IMR-90 (cell line): ENCODE results near the gene WDR76. TPM values are rescaled to one million over a fixed set of nuclear protein-coding genes. Genes with fewer than 3 reads are reported as not detected.

Experiments
- ATAC-seq: fragments of 200-7000 bp; cut with Tn5 transposase; 2 replicates; pipeline ENCODE4 v1.9.1; 2020; ENCODE audit warnings: low read depth, mild to moderate bottlenecking, moderate library complexity
- BruUV-seq: library from RNA; stranded (reverse); fragments of 400-500 nt; replicated peaks from 2 replicates; lab custom pipeline; 2021; lab: Mats Ljungman, UMichigan
- CTCF ChIA-PET: fragments of 300-600 bp; formaldehyde crosslinking; extraction: SDS; loops from one replicate; lab custom pipeline; 2021; ENCODE audit warnings: antibody characterized with exemption; lab: Yijun Ruan, JAX
- POLR2A ChIA-PET: fragments of 300-600 bp; sonication (Branson Sonifier 250); formaldehyde crosslinking; loops from one replicate; lab custom pipeline; 2022; ENCODE audit warnings: antibody characterized with exemption; ENCODE audit not compliant: unreplicated experiment; lab: Charles Lee
- DNase-seq: peaks from one replicate; pipeline ENCODE4 v3.0.0; 2013
- H2AFZ ChIP-seq: replicated peaks from 2 replicates; pipeline ENCODE3; 2013; ENCODE audit warnings: low read length, mild to moderate bottlenecking; ENCODE audit not compliant: poor library complexity
- H2AK5ac ChIP-seq: 2 replicates; pipeline ENCODE4 v1.6.1; 2013; ENCODE audit warnings: low read depth, low read length, inconsistent platforms
- H2AK9ac ChIP-seq: replicated peaks from 2 replicates; pipeline ENCODE3; 2013; ENCODE audit warnings: mild to moderate bottlenecking, low read depth, low read length, moderate library complexity; ENCODE audit not compliant: poor library complexity
- H2BK120ac ChIP-seq: 2 replicates; pipeline ENCODE4 v1.6.1; 2013; ENCODE audit warnings: low read depth, low read length, inconsistent platforms
- H2BK15ac ChIP-seq: 3 replicates; pipeline ENCODE4 v1.6.1; 2013; ENCODE audit warnings: low read depth, low read length, inconsistent platforms
- H2BK20ac ChIP-seq: 2 replicates; pipeline ENCODE4 v1.6.1; 2013; ENCODE audit warnings: low read depth, mild to moderate bottlenecking, inconsistent platforms, low read length, moderate library complexity
- H2BK5ac ChIP-seq: 2 replicates; pipeline ENCODE4 v1.6.1; 2013; ENCODE audit warnings: mild to moderate bottlenecking, low read depth, low read length, inconsistent platforms; ENCODE audit not compliant: poor library complexity, severe bottlenecking
- H3K14ac ChIP-seq: replicated peaks from 2 replicates; pipeline ENCODE4 v1.6.1; 2013; ENCODE audit warnings: low read depth, low read length, inconsistent platforms
- H3K18ac ChIP-seq: 2 replicates; pipeline ENCODE4 v1.6.1; 2013; ENCODE audit warnings: low read depth, low read length, control low read depth
- H3K23ac ChIP-seq: 2 replicates; pipeline ENCODE4 v1.6.1; 2013; ENCODE audit warnings: low read depth, low read length, inconsistent platforms
- H3K27ac ChIP-seq: 2 replicates; pipeline ENCODE4 v1.5.1; 2013; ENCODE audit warnings: mild to moderate bottlenecking, control low read depth, low read length; ENCODE audit not compliant: insufficient read depth
- H3K27me3 ChIP-seq: 2 replicates; pipeline ENCODE4 v1.6.1; 2013; ENCODE audit warnings: low read length; ENCODE audit not compliant: control insufficient read depth, insufficient read depth
- H3K36me3 ChIP-seq: 2 replicates; pipeline ENCODE4 v1.6.1; 2013; ENCODE audit warnings: low read length, mixed read lengths; ENCODE audit not compliant: control insufficient read depth, insufficient read depth
- H3K4ac ChIP-seq: 2 replicates; pipeline ENCODE4 v1.6.1; 2013; ENCODE audit warnings: low read depth, low read length, inconsistent platforms
- H3K4me1 ChIP-seq: 2 replicates; pipeline ENCODE4 v1.6.1; 2013; ENCODE audit warnings: low read length, mixed read lengths; ENCODE audit not compliant: control insufficient read depth, insufficient read depth
- H3K4me2 ChIP-seq: 2 replicates; pipeline ENCODE4 v1.6.1; 2013; ENCODE audit warnings: low read depth, mild to moderate bottlenecking, control low read depth, low read length, moderate library complexity
- H3K4me3 ChIP-seq: 2 replicates; pipeline ENCODE4 v1.5.1; 2013; ENCODE audit warnings: low read depth, mild to moderate bottlenecking, control low read depth, low read length, moderate library complexity; ENCODE audit not compliant: insufficient read depth
- H3K56ac ChIP-seq: 2 replicates; pipeline ENCODE4 v1.6.1; 2013; ENCODE audit warnings: low read length, inconsistent platforms; ENCODE audit not compliant: insufficient read depth; ENCODE audit errors: extremely low read depth
- H3K79me1 ChIP-seq, 2 experiments: 2 replicates each; pipeline ENCODE4 v1.6.1; 2013; ENCODE audit warnings: low read length in 2 of 2, inconsistent platforms in 1 of 2, low read depth in 1 of 2
- H3K9ac ChIP-seq: 2 replicates; pipeline ENCODE4 v1.6.1; 2013; ENCODE audit warnings: low read depth, low read length, control low read depth
- H3K9me1 ChIP-seq: 2 replicates; pipeline ENCODE4 v1.6.1; 2013; ENCODE audit warnings: low read length, inconsistent platforms; ENCODE audit not compliant: insufficient read depth
- H3K9me3 ChIP-seq: 2 replicates; pipeline ENCODE4 v1.6.1; 2013; ENCODE audit warnings: low read length; ENCODE audit not compliant: control insufficient read depth, insufficient read depth
- H4K20me1 ChIP-seq: 2 replicates; pipeline ENCODE4 v1.6.1; 2013; ENCODE audit warnings: low read length, inconsistent platforms; ENCODE audit not compliant: insufficient read depth
- H4K5ac ChIP-seq: 2 replicates; pipeline ENCODE4 v1.6.1; 2013; ENCODE audit warnings: mild to moderate bottlenecking, low read depth, low read length, control low read depth
- H4K8ac ChIP-seq, 2 experiments: 2 replicates each; pipeline ENCODE4 v1.6.1; 2013; ENCODE audit warnings: low read depth in 2 of 2, low read length in 2 of 2, control low read depth in 1 of 2, inconsistent platforms in 1 of 2
- H4K91ac ChIP-seq: 2 replicates; pipeline ENCODE4 v1.6.1; 2013; ENCODE audit warnings: low read depth, low read length, inconsistent platforms; ENCODE audit not compliant: insufficient read depth
- RAD21 ChIP-seq: IDR thresholded peaks from 2 replicates; pipeline ENCODE4 v1.6.1; 2012; ENCODE audit warnings: low read length, improper control_type of control experiment
- SMC3 ChIP-seq: fragments of 150-350 bp; IDR thresholded peaks from 2 replicates; pipeline ENCODE4 v1.6.1; 2016; ENCODE audit warnings: low read depth, mild to moderate bottlenecking, antibody characterized with exemption, low read length, moderate library complexity
- WGBS, 2 experiments: methylation state at CpG; one replicate each; pipeline versions ENCODE4 v1.1.5 to v1.1.7; 2013; ENCODE audit warnings: missing lambda C conversion rate in 2 of 2; ENCODE audit not compliant: insufficient read length in 1 of 2; ENCODE audit errors: extremely low coverage in 2 of 2; 5-methylcytosine and 5-hydroxymethylcytosine counted together
- dilution Hi-C: fragments of 300-500 bp; cut with HindIII; formaldehyde crosslinking; loops from one replicate; pipeline ENCODE4 v1.14.3; 2018; ENCODE audit warnings: low sequenced_read_pairs; ENCODE audit not compliant: unreplicated experiment
- in situ Hi-C: fragments of 300-500 bp; cut with MboI; formaldehyde crosslinking; loops from 3 replicates; pipeline ENCODE4 v1.14.3; 2019; ENCODE audit warnings: low sequenced_read_pairs, inconsistent platforms, mixed read lengths
- intact Hi-C: fragments of 100-400 bp; cut with micrococcal nuclease; formaldehyde crosslinking; loops from 2 replicates; pipeline ENCODE4 v1.10.0; 2022
- polyA plus RNA-seq, 3 experiments: library from polyadenylated mRNA; depleted of rRNA; stranded (reverse); fragments of >200 nt; gene quantifications; 2 replicates each; pipeline ENCODE4 v1.2.3, GENCODE V29; 2012; ENCODE audit warnings: low replicate concordance in 1 of 3
- total RNA-seq: library from RNA; depleted of rRNA; stranded (reverse); fragments of >200 nt; gene quantifications from 2 replicates; pipeline ENCODE4 v1.2.3, GENCODE V29; 2012

The WDR76 gene
- total and polyA plus RNA-seq, 2 of the 4 experiments (the other 2 are of a cell fraction), result 4.8 to 25.8 TPM

DNA sequence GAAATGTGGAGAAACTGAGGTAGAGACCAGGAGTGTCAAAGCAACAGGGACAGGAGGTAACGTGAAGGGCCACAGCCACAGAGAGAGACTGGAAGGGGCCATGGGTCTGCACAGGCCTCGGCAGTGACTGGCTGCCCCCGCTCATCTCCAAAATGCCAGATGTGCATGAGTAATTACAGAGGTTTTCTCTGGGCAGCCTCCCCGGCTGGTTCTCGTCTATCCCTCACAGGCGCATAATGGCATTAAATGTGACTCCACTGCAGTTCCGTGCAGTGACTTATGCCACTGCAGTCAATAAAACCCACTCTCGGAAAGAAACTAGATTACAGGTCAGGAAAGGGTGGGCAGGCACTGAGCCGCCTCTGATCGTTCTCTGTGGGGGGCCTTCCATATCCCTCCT is 74.7 kb downstream of the WDR76 start:
- intact Hi-C loops (loop anchor here (5.0 kb wide), 2 partner anchors 386 to 601 kb away; partner anchors contain the start of gene GOLM2), dilution Hi-C loops (loop anchor here (10.0 kb wide), 1 partner anchor 313 kb away; no protein-coding TSS in a partner anchor), in situ Hi-C loops (loop anchor here (5.0 to 25.0 kb wide), 2 partner anchors 161 to 316 kb away; no protein-coding TSS in a partner anchor)
- H3K36me3 ChIP-seq, result no peaks in the 10 kb centered on the region
- no peak overlapping the region for H3K4me3 ChIP-seq
- peaks cover 5% of the 10 kb centered on the region; the same call in 1 of the 2 replicates for H3K4me1 ChIP-seq
- no peak overlapping the region for H3K27ac ChIP-seq
- H4K8ac ChIP-seq, result no peak overlapping the region
- H4K5ac ChIP-seq, result no peak overlapping the region
- no peak overlapping the region for H2BK120ac ChIP-seq
- 60% methylated on average over 1 of the region's 10 CpGs; no CpG with 5 or more reads in 1 of the 2 experiments for WGBS, 2 experiments
- no peak overlapping the region for H3K14ac ChIP-seq
- no peak overlapping the region for H3K56ac ChIP-seq
- ATAC-seq (no peak), DNase-seq (no peak)
- H2AK5ac ChIP-seq, result no peak overlapping the region
- no peaks in the 10 kb centered on the region for H4K20me1 ChIP-seq
- POLR2A ChIA-PET, result interaction anchor here (0.6 kb wide), 1 partner anchor 227 kb away, joined by 3 read pairs; no protein-coding TSS in a partner anchor
- H2BK5ac ChIP-seq, result no peak overlapping the region
- no peak overlapping the region for H3K23ac ChIP-seq
- H3K27me3 ChIP-seq, result no peaks in the 10 kb centered on the region
- H3K79me1 ChIP-seq, result no peaks in the 10 kb centered on the region
- CTCF ChIA-PET, result no interaction called here
- TF ChIP-seq RAD21 (no peak), SMC3 (no peak)
- no peak overlapping the region for H2BK20ac ChIP-seq
- H3K9ac ChIP-seq, result no peak overlapping the region
- no peak overlapping the region for H4K91ac ChIP-seq
- no peak overlapping the region for H3K4ac ChIP-seq
- H3K4me2 ChIP-seq, result no peak overlapping the region
- BruUV-seq, result no TSS peak
- no peak overlapping the region for H3K18ac ChIP-seq
- H2AK9ac ChIP-seq, result no peak overlapping the region
- peak overlapping the region; percentile 26 for H2AFZ ChIP-seq
- H3K9me1 ChIP-seq, result peaks cover 9% of the 10 kb centered on the region; the same call in 1 of the 2 replicates
- H2BK15ac ChIP-seq, result no peak overlapping the region
- H3K9me3 ChIP-seq, result no peaks in the 10 kb centered on the region
